NCI-H2107 (cell line): ENCODE data around the gene DCDC2B.
"Not testable (repeated sequence)": the region's sequence is repeated elsewhere in the genome, so short reads cannot be mapped to it uniquely, and the experiment has no call there.

Source experiments
- DNase-seq: peaks from one replicate; lab custom pipeline; 2025; lab: John Stamatoyannopoulos, UW

The DCDC2B gene

GRCh38 chr1:32256473-32257226, 47.8 kb downstream of the DCDC2B start:
- DNase-seq, result no peak

- no peak for DNase-seq
Measured at GRCh38 chr1:32257227-32257508, 48.3 kb downstream of the DCDC2B start.

GRCh38 chr1:32263236-32263593, 54.3 kb downstream of the DCDC2B start:
- DNase-seq, result not testable (repeated sequence)

GRCh38 chr1:32263744-32264143, 54.9 kb downstream of the DCDC2B start:
- DNase-seq, result no peak
